Measurements from ENCODE around the gene COMMD6.

GRCh38 chr13:75514080-75514995 lies 23.3 kb downstream of the COMMD6 start:
- TF ChIP-seq SIN3A (IDR thresholded peaks at IDR 0.05; ENCODE audit: borderline replicate concordance in 2 of 2, control insufficient read depth in 1 of 2, low read depth in 2 of 2, low read length in 2 of 2) (no peak), ZNF639 (CRISPR knock-in tag; conservative IDR thresholded peaks at IDR 0.05 in 1 of 2, IDR thresholded peaks at IDR 0.05 in 1 of 2) (no peak), STAT5A (IDR thresholded peaks at IDR 0.05; ENCODE audit: borderline replicate concordance, low read length) (no peak), RNF219 (CRISPR knock-in tag; IDR thresholded peaks at IDR 0.05) (no peak), PCBP1 (IDR thresholded peaks at IDR 0.05; ENCODE audit: low read depth, low read length, poor library complexity, severe bottlenecking) (no peak), SIRT6 (IDR thresholded peaks at IDR 0.05; ENCODE audit: low read depth, low read length) (no peak), FIP1L1 (IDR thresholded peaks at IDR 0.05; ENCODE audit: low read depth, low read length, poor library complexity, severe bottlenecking) (no peak), GABPB1 (CRISPR knock-in tag; IDR thresholded peaks at IDR 0.05) (no peak), BHLHE40 (IDR thresholded peaks at IDR 0.05; ENCODE audit: low read length) (no peak)
- TF ChIP-seq, protein P1, sequence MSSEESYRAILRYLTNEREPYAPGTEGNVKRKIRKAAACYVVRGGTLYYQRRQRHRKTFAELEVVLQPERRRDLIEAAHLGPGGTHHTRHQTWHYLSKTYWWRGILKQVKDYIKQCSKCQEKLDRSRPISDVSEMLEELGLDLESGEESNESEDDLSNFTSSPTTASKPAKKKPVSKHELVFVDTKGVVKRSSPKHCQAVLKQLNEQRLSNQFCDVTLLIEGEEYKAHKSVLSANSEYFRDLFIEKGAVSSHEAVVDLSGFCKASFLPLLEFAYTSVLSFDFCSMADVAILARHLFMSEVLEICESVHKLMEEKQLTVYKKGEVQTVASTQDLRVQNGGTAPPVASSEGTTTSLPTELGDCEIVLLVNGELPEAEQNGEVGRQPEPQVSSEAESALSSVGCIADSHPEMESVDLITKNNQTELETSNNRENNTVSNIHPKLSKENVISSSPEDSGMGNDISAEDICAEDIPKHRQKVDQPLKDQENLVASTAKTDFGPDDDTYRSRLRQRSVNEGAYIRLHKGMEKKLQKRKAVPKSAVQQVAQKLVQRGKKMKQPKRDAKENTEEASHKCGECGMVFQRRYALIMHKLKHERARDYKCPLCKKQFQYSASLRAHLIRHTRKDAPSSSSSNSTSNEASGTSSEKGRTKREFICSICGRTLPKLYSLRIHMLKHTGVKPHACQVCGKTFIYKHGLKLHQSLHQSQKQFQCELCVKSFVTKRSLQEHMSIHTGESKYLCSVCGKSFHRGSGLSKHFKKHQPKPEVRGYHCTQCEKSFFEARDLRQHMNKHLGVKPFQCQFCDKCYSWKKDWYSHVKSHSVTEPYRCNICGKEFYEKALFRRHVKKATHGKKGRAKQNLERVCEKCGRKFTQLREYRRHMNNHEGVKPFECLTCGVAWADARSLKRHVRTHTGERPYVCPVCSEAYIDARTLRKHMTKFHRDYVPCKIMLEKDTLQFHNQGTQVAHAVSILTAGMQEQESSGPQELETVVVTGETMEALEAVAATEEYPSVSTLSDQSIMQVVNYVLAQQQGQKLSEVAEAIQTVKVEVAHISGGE (CRISPR knock-in tag; IDR thresholded peaks at IDR 0.05) = no peak
- TF ChIP-seq, protein P2, sequence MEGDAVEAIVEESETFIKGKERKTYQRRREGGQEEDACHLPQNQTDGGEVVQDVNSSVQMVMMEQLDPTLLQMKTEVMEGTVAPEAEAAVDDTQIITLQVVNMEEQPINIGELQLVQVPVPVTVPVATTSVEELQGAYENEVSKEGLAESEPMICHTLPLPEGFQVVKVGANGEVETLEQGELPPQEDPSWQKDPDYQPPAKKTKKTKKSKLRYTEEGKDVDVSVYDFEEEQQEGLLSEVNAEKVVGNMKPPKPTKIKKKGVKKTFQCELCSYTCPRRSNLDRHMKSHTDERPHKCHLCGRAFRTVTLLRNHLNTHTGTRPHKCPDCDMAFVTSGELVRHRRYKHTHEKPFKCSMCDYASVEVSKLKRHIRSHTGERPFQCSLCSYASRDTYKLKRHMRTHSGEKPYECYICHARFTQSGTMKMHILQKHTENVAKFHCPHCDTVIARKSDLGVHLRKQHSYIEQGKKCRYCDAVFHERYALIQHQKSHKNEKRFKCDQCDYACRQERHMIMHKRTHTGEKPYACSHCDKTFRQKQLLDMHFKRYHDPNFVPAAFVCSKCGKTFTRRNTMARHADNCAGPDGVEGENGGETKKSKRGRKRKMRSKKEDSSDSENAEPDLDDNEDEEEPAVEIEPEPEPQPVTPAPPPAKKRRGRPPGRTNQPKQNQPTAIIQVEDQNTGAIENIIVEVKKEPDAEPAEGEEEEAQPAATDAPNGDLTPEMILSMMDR (IDR thresholded peaks at IDR 0.05 in 2 of 3, conservative IDR thresholded peaks at IDR 0.05 in 1 of 3; ENCODE audit: insufficient read depth in 2 of 3, low read depth in 1 of 3, low read length in 3 of 3) = no peak

Data from K562 (cell line).